NB4 (cell line): Measurements from ENCODE around the gene EMD.

ENCODE experiments used
- POLR2A ChIP-seq: IDR thresholded peaks from 2 replicates; pipeline ENCODE4 v1.6.1; 2011; ENCODE audit warnings: mild to moderate bottlenecking; ENCODE audit not compliant: insufficient read length; ENCODE audit errors: extremely low read depth
- TF ChIP-seq, protein P1 (sequence below): IDR thresholded peaks from one replicate; pipeline ENCODE4 v1.5.1; 2012; ENCODE audit warnings: low read depth, low read length

DNA sequence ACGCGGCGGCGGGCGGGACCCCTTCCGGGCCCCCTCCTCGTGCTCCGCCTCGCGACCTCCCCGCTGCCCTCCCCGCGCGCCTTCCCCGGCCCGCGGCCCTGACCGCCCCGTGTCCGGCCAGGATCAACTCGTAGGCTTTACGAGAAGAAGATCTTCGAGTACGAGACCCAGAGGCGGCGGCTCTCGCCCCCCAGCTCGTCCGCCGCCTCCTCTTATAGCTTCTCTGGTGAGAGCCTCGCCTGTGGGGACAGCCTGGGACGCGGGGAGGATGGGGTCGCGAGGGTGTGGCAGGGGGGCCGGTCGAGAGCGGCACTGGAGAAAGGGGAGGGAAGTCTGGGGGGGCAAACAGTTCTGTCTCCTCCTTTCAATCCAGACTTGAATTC lies 465 bp downstream of the EMD start:
- TF ChIP-seq, protein P1, sequence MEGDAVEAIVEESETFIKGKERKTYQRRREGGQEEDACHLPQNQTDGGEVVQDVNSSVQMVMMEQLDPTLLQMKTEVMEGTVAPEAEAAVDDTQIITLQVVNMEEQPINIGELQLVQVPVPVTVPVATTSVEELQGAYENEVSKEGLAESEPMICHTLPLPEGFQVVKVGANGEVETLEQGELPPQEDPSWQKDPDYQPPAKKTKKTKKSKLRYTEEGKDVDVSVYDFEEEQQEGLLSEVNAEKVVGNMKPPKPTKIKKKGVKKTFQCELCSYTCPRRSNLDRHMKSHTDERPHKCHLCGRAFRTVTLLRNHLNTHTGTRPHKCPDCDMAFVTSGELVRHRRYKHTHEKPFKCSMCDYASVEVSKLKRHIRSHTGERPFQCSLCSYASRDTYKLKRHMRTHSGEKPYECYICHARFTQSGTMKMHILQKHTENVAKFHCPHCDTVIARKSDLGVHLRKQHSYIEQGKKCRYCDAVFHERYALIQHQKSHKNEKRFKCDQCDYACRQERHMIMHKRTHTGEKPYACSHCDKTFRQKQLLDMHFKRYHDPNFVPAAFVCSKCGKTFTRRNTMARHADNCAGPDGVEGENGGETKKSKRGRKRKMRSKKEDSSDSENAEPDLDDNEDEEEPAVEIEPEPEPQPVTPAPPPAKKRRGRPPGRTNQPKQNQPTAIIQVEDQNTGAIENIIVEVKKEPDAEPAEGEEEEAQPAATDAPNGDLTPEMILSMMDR, result no peak
- TF ChIP-seq POLR2A, result no peak
